OCI-LY1 (cell line): Measurements from ENCODE around the gene RAB11FIP4.

Experiments used
- H2AFZ ChIP-seq: fragments of 200-600 bp; sonication (generic), shearing (Covaris generic); 2 replicates; pipeline ENCODE4 v1.6.0; 2014; ENCODE audit warnings: antibody characterized with exemption, mild to moderate bottlenecking, low read length
- H3F3A ChIP-seq: fragments of 200-600 bp; sonication (generic), shearing (Covaris generic); 2 replicates; pipeline ENCODE4 v1.6.0; 2014; ENCODE audit warnings: mild to moderate bottlenecking, antibody characterized with exemption, low read length, moderate library complexity; ENCODE audit not compliant: insufficient read depth
- H3K27ac ChIP-seq: fragments of 200-600 bp; sonication (generic); 2 replicates; pipeline ENCODE4 v1.5.1; 2014; ENCODE audit warnings: low read length, mixed run types, mild to moderate bottlenecking, low read depth; ENCODE audit not compliant: poor library complexity, severe bottlenecking
- H3K27me3 ChIP-seq: fragments of 200-600 bp; sonication (generic); 2 replicates; pipeline ENCODE4 v1.6.0; 2014; ENCODE audit warnings: antibody characterized with exemption, mild to moderate bottlenecking, low read length, moderate library complexity; ENCODE audit not compliant: insufficient read depth
- H3K36me3 ChIP-seq: fragments of 200-600 bp; sonication (generic); 2 replicates; pipeline ENCODE4 v1.6.1; 2014; ENCODE audit warnings: mild to moderate bottlenecking, antibody characterized with exemption, low read length, moderate library complexity, mixed read lengths; ENCODE audit not compliant: insufficient read depth
- H3K4me1 ChIP-seq: fragments of 200-600 bp; sonication (generic); 2 replicates; pipeline ENCODE4 v1.5.1; 2014; ENCODE audit warnings: mild to moderate bottlenecking, low read length, moderate library complexity; ENCODE audit not compliant: insufficient read depth, severe bottlenecking
- H3K4me2 ChIP-seq: fragments of 200-600 bp; sonication (generic), shearing (Covaris generic); 2 replicates; pipeline ENCODE4 v1.6.1; 2014; ENCODE audit warnings: low read length
- H3K4me3 ChIP-seq: fragments of 200-600 bp; sonication (generic); 2 replicates; pipeline ENCODE4 v1.5.1; 2014; ENCODE audit warnings: low read length, low read depth, mild to moderate bottlenecking, mixed read lengths; ENCODE audit not compliant: poor library complexity, severe bottlenecking
- H3K79me2 ChIP-seq: fragments of 200-600 bp; shearing (Covaris generic); 2 replicates; pipeline ENCODE4 v1.6.1; 2016; ENCODE audit warnings: mixed run types, low read length, mixed read lengths; ENCODE audit not compliant: insufficient read depth
- H3K9ac ChIP-seq: fragments of 200-600 bp; sonication (generic), shearing (Covaris generic); 2 replicates; pipeline ENCODE4 v1.6.1; 2014; ENCODE audit warnings: mild to moderate bottlenecking, low read length, mixed read lengths
- H3K9me2 ChIP-seq: fragments of 200-600 bp; sonication (generic), shearing (Covaris generic); 2 replicates; pipeline ENCODE4 v1.6.1; 2014; ENCODE audit warnings: low read depth, mild to moderate bottlenecking, low read length, mixed read lengths
- H3K9me3 ChIP-seq: fragments of 200-600 bp; shearing (Covaris generic); 2 replicates; pipeline ENCODE4 v1.6.1; 2014; ENCODE audit warnings: low read length, mixed read lengths
- H4K20me1 ChIP-seq: fragments of 200-600 bp; sonication (generic), shearing (Covaris generic); 2 replicates; pipeline ENCODE4 v1.6.0; 2016; ENCODE audit warnings: mild to moderate bottlenecking, low read length; ENCODE audit not compliant: insufficient read depth
- CTCF ChIP-seq: fragments of 200-600 bp; sonication (generic), shearing (Covaris generic); IDR thresholded peaks from 2 replicates; pipeline ENCODE4 v1.5.1; 2017; ENCODE audit warnings: mild to moderate bottlenecking, antibody characterized with exemption, low read length, moderate library complexity, mixed read lengths
- EZH2 ChIP-seq: fragments of 200-600 bp; sonication (generic), shearing (Covaris generic); IDR thresholded peaks from 2 replicates; pipeline ENCODE4 v1.8.0; 2017; ENCODE audit warnings: borderline replicate concordance, mixed run types, mild to moderate bottlenecking, antibody characterized with exemption, low read length, moderate library complexity, mixed read lengths

Gene RAB11FIP4

GRCh38 chr17:31475378-31476162 lies 84.1 kb downstream of the RAB11FIP4 start:
- Histone ChIP-seq H3K4me3 (no peak overlapping the region), H2AFZ (no peak overlapping the region)

GRCh38 chr17:31476525-31477416 lies 85.3 kb downstream of the RAB11FIP4 start:
- H3K36me3 ChIP-seq, result no peaks in the 10 kb centered on the region
- H3K79me2 ChIP-seq, result no peaks in the 10 kb centered on the region
- H3K4me2 ChIP-seq, result no peak overlapping the region
- H3K4me3 ChIP-seq, result no peak overlapping the region
- H3K27ac ChIP-seq, result no peak overlapping the region
- H3F3A ChIP-seq, result no peaks in the 10 kb centered on the region
- TF ChIP-seq CTCF, result no peak
- no peak for TF ChIP-seq EZH2
- H3K9me2 ChIP-seq, result no peaks in the 10 kb centered on the region
- peaks cover 8% of the 10 kb centered on the region for H3K4me1 ChIP-seq
- no peaks in the 10 kb centered on the region for H3K27me3 ChIP-seq
- no peak overlapping the region for H3K9ac ChIP-seq
- H4K20me1 ChIP-seq, result no peaks in the 10 kb centered on the region
- H3K9me3 ChIP-seq, result no peaks in the 10 kb centered on the region
- H2AFZ ChIP-seq, result no peak overlapping the region

More at GRCh38 chr17:31475378-31476162, 84.1 kb downstream of the RAB11FIP4 start:
- no peaks in the 10 kb centered on the region for H3K79me2 ChIP-seq
- H3K27me3 ChIP-seq, result no peaks in the 10 kb centered on the region
- no peak overlapping the region for H3K4me2 ChIP-seq
- peaks cover 8% of the 10 kb centered on the region for H3K4me1 ChIP-seq
- no peaks in the 10 kb centered on the region for H3F3A ChIP-seq
- H3K9me3 ChIP-seq, result no peaks in the 10 kb centered on the region
- TF ChIP-seq CTCF (no peak), EZH2 (no peak)
- no peak overlapping the region for H3K27ac ChIP-seq
- no peaks in the 10 kb centered on the region for H3K36me3 ChIP-seq
- no peak overlapping the region for H3K9ac ChIP-seq
- no peaks in the 10 kb centered on the region for H3K9me2 ChIP-seq
- H4K20me1 ChIP-seq, result no peaks in the 10 kb centered on the region

- Histone ChIP-seq H3K9ac (no peak overlapping the region), H3K36me3 (no peaks in the 10 kb centered on the region), H2AFZ (no peak overlapping the region), H3K4me3 (no peak overlapping the region), H3K9me2 (no peaks in the 10 kb centered on the region), H3K4me1 (peaks cover 8% of the 10 kb centered on the region), H3K27ac (no peak overlapping the region), H3K4me2 (no peak overlapping the region), H3K79me2 (no peaks in the 10 kb centered on the region), H4K20me1 (no peaks in the 10 kb centered on the region), H3K27me3 (no peaks in the 10 kb centered on the region), H3F3A (no peaks in the 10 kb centered on the region), H3K9me3 (no peaks in the 10 kb centered on the region)
- no peak for TF ChIP-seq EZH2
- TF ChIP-seq CTCF, result no peak
These were observed 86.1 kb downstream of the RAB11FIP4 start for GRCh38 chr17:31477417-31478055.
